Mesodermal cell (in vitro differentiated cells): ENCODE measurements around the gene OLR1.
"Not testable (repeated sequence)": the region's sequence is repeated elsewhere in the genome, so short reads cannot be mapped to it uniquely, and the experiment has no call there.

Experiments used
- H3K27ac ChIP-seq: 2 replicates; pipeline ENCODE4 v1.7.0; 2013; ENCODE audit warnings: mild to moderate bottlenecking, low read depth, low read length, moderate library complexity; ENCODE audit not compliant: severe bottlenecking
- H3K36me3 ChIP-seq: 2 replicates; pipeline ENCODE4 v1.7.1; 2013; ENCODE audit warnings: mild to moderate bottlenecking, low read length, moderate library complexity; ENCODE audit not compliant: control insufficient read depth, insufficient read depth
- H3K4me1 ChIP-seq: one replicate; pipeline ENCODE4 v1.7.1; 2013; ENCODE audit warnings: mild to moderate bottlenecking, low read length; ENCODE audit not compliant: insufficient read depth, control insufficient read depth, poor library complexity, severe bottlenecking
- H3K4me3 ChIP-seq: 2 replicates; pipeline ENCODE4 v1.7.0; 2013; ENCODE audit warnings: low read length, control low read depth, mild to moderate bottlenecking; ENCODE audit not compliant: insufficient read depth, poor library complexity, severe bottlenecking; ENCODE audit errors: extremely low read depth
- H3K9me3 ChIP-seq: 2 replicates; pipeline ENCODE4 v1.7.1; 2013; ENCODE audit warnings: mild to moderate bottlenecking, low read length, moderate library complexity; ENCODE audit not compliant: control insufficient read depth
- WGBS, 2 experiments: methylation state at CpG; one replicate each; pipeline ENCODE4 v1.1.5; 2013; ENCODE audit warnings: missing lambda C conversion rate in 2 of 2; ENCODE audit not compliant: insufficient coverage in 2 of 2; 5-methylcytosine and 5-hydroxymethylcytosine counted together

Gene OLR1

DNA sequence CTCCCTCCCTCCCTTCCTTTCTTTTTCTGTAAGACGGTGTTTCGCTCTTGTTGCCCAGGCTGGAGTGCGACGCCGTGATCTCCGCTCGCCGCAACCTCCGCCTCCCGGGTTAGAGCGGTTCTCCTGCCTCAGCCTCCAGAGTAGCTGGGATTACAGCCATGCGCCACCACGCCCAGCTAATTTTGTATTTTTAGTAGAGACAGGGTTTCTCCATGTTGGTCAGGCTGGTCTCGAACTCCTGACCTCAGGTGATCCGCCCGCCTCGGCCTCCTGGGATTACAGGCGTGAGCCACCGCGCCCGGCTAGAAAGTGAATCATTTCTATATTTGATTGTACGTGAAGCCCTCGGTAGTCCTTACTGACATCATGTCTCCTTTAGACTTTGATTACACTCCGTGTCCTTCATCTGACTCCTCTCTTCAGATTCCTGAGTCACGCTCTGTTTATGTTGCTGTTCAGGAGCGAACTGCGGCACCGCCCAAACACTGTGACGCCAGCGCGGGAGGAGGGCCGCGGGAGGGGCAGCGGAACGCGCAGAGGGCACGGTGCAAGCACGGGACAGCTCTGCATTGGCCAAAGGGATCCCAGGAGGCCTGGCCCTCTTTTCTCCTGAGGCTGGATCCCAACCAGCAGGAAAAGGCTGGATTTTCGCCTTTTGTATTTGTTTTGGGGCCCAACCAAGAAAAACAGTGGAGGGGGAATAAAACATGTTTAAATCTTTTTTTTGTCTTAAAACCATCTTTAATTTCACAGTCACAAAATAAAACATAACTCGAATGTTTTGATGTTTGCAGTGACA is 40.2 kb upstream of the OLR1 start:
- peaks cover 9% of the 10 kb centered on the region for H3K36me3 ChIP-seq
- no peaks in the 10 kb centered on the region for H3K9me3 ChIP-seq
- H3K4me3 ChIP-seq = peak overlapping the region; percentile 96
- WGBS, 2 experiments = 39 to 40% methylated on average over 18 to 28 of the region's 40 CpGs
- H3K4me1 ChIP-seq = peaks cover 18% of the 10 kb centered on the region
- H3K27ac ChIP-seq = peak overlapping the region; percentile 100

DNA sequence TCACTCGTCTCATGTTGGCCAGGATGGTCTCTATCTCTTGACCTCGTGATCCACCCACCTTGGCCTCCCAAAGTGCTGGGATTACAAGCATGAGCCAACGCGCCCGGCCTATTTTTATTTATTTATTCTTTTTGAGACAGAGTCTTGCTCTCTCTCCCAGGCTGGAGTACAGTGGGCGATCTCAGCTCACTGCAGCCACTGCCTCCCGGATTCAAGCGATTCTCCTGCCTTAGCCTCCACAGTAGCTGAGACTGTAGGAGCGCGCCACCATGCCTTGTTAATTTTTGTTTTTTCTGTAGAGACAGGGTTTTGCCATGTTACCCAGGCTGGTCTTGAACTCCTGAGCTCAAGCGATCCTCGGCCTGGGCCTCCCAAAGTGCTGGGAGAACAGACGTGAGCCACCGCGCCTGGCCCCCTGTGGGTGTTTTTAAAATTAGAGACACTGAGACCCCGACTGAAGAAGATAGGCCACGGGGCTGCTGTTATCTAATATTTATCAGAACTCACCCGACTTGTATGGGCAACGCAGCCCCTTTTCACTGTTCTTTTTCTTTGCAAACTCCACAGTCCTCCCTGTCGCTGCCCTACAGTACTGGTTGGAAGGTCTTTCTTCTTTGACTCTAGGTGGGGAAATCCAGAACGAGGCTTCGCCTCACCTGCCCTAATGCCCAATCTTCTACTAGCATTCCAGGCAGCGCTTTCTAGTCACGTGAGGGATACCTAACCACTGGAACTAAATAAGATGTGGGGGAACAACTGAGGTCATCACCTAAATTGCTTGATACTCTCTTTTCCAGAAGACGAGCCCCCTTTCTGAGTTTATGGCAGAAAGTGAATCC is 39.4 kb upstream of the OLR1 start:
- H3K9me3 ChIP-seq = no peaks in the 10 kb centered on the region
- H3K27ac ChIP-seq = peak overlapping the region; percentile 100
- H3K4me3 ChIP-seq = no peak overlapping the region
- 95 to 97% methylated on average over 14 to 21 of the region's 25 CpGs for WGBS, 2 experiments
- H3K4me1 ChIP-seq = peaks cover 19% of the 10 kb centered on the region
- H3K36me3 ChIP-seq = peaks cover 5% of the 10 kb centered on the region

DNA sequence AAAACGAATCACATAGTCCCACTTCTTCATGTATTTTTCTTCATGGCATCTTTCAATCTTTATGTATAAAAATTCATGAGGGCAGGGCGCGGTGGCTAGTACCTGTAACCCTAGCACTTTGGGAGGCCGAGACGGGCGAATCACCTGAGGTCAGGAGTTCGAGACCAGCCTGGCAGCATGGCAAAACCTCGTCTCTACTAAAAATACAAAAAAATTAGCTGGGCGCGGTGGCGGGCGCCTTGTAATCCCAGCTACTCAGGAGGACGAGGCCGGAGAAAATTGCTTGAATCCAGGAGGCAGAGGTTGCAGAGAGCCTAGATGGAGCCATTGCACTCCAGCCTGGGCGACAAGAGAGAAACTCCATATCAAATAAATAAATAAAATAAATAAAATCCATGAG is 38.3 kb upstream of the OLR1 start:
- Histone ChIP-seq H3K4me3 (no peak overlapping the region), H3K4me1 (peaks cover 22% of the 10 kb centered on the region), H3K36me3 (no peaks in the 10 kb centered on the region), H3K9me3 (no peaks in the 10 kb centered on the region), H3K27ac (no peak overlapping the region)
- 91 to 93% methylated on average over 11 to 13 of the region's 15 CpGs for WGBS, 2 experiments

DNA sequence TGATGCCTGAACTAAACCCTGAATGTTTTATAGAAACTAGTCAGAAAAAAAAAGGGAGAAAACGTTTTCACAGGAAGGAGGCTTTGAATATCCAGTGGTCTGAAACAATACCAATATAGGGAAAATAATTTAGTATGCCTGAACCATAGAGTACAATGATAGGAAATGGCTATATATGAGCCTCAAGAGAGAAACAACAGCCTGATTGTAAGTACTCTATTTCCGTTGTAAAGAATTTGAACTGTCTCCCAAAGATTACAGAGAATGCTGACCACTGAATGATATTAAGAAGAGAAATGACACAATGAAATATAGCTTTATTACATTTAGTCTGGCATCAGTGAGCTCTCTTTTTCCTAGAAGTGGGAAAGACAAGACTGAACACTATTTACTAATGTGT is 35.2 kb upstream of the OLR1 start:
- Histone ChIP-seq H3K9me3 (no peaks in the 10 kb centered on the region), H3K36me3 (no peaks in the 10 kb centered on the region), H3K4me3 (no peak overlapping the region), H3K4me1 (peaks cover 24% of the 10 kb centered on the region), H3K27ac (no peak overlapping the region)
- 86% methylated on average over 1 of the region's 2 CpGs for WGBS, 2 experiments

DNA sequence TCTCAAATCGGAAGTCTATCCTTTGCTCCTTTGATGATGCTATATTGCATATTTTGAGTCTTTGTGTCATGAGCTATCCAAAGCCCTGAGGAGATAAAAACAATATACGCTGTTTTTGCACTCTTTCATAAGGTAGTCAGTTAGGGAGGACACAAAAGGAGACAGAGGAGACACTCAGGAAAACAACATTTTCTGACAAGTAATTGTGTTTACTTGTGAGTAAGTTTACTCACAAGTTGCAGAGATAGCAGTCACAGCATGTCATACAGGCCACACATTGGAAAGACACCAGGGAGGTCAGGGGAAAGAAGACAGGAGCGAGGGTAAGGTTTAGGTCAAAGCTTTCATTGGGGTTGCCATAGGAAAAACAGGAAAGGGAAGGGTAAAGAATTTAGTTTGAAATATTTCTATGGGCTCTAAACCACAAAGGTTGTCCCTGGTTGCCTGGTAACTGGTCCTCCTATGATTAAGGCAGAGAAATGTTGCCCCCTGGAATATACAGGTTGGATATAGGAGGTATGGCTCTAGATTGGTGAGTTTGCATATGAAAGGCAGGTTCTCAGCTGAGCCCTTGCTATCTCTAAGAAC is 33.4 kb upstream of the OLR1 start:
- WGBS, 2 experiments = 83 to 100% methylated on average over 1 to 3 of the region's 3 CpGs
- no peaks in the 10 kb centered on the region for H3K9me3 ChIP-seq
- H3K4me1 ChIP-seq = peaks cover 21% of the 10 kb centered on the region
- H3K27ac ChIP-seq = peak overlapping the region; percentile 73
- no peaks in the 10 kb centered on the region for H3K36me3 ChIP-seq
- H3K4me3 ChIP-seq = no peak overlapping the region

DNA sequence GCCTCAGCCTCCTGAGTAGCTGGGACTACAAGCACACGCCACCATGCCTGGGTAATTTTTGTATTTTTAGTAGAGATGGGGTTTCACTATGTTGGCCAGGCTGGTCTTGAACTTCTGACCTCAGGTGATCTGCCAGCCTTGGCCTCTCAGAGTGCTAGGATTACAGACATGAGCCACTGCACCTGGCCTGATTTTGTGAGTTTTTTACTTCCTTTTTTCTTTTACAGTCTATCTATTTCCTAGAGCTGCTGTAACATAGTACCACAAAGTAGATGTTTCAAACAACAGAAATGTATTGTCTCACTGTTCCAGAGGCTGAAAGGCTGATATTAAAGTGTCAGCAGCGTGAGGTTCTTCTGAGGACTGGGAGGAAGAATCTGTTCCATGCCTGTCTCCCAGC is 32.6 kb upstream of the OLR1 start:
- H3K4me1 ChIP-seq = peaks cover 21% of the 10 kb centered on the region
- not testable (repeated sequence) for H3K27ac ChIP-seq, H3K9me3 ChIP-seq, H3K4me3 ChIP-seq, H3K36me3 ChIP-seq
- 83% methylated on average over 1 of the region's 2 CpGs; no CpG with 5 or more reads in 1 of the 2 experiments for WGBS, 2 experiments

DNA sequence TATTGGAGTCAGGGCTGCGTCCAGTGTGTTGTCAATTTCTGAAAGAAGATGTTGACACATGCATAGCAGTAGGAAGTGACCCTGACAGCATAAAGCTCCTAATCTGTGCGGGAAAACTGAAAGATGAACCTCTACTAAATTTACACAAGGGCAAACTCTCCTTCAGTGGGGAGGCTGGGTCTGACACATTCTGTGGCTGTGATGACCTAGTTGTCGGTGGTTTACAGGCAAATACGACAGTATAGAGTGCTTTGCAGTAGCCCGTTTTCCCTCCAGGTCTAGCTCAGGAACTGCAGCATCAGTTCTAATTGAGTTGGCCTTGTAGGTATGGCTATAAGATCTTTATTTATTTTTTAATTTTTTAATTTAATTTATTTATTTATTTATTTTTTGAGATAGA is 25.9 kb upstream of the OLR1 start:
- no peak overlapping the region for H3K4me3 ChIP-seq
- WGBS, 2 experiments = 79 to 95% methylated on average over 3 to 4 of the region's 5 CpGs
- no peak overlapping the region for H3K27ac ChIP-seq
- H3K36me3 ChIP-seq = no peaks in the 10 kb centered on the region
- H3K9me3 ChIP-seq = no peaks in the 10 kb centered on the region
- H3K4me1 ChIP-seq = no peaks in the 10 kb centered on the region

DNA sequence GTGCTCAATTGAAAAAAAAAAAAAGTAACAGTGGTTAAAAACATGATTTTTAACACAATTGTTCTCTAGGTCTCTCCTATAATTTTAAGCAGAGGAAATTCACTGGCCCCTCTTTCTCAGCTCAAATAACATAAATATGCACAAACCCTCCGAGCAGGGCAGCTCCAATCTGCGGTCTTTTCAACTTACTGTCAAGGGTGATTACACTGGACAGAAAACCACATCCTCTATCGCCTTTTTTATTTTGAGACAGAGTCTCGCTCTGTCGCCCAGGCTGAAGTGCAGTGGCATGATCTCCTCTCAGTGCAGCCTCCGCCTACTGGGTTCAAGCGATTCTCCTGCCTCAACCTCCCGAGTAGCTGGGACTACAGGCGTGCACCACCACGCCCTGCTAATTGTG is 24.3 kb upstream of the OLR1 start:
- H3K36me3 ChIP-seq = no peaks in the 10 kb centered on the region
- H3K27ac ChIP-seq = no peak overlapping the region
- no peaks in the 10 kb centered on the region for H3K9me3 ChIP-seq
- 85 to 98% methylated on average over 5 to 10 of the region's 10 CpGs for WGBS, 2 experiments
- no peak overlapping the region for H3K4me3 ChIP-seq
- H3K4me1 ChIP-seq = peaks cover 6% of the 10 kb centered on the region

DNA sequence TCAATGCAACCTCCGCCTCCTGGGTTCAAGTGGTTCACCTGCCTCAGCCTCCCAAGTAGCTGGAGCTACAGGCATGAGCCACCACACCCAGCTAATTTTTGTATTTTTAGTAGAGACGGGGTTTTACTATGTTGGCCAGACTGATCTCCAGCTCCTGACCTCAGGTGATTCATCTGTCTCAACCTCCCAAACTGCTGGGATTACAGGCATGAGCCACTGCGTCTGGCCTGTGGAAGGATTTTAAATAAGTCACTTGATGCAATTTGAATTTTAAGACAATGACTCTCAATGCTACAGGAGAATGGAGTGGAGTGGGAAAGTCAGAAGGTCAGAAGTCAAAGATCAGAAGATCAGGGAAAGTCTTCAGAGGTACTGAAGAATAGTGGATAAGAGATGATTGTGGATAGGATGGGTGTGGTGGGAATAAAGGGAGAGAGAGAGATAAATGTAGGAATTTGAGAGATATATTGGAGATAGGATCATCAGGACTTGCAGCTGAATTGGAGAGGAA is 22.3 kb upstream of the OLR1 start:
- no peak overlapping the region for H3K4me3 ChIP-seq
- no peaks in the 10 kb centered on the region for H3K9me3 ChIP-seq
- H3K36me3 ChIP-seq = no peaks in the 10 kb centered on the region
- H3K4me1 ChIP-seq = peaks cover 13% of the 10 kb centered on the region
- WGBS, 2 experiments = 96 to 100% methylated on average over 1 to 3 of the region's 3 CpGs
- no peak overlapping the region for H3K27ac ChIP-seq

DNA sequence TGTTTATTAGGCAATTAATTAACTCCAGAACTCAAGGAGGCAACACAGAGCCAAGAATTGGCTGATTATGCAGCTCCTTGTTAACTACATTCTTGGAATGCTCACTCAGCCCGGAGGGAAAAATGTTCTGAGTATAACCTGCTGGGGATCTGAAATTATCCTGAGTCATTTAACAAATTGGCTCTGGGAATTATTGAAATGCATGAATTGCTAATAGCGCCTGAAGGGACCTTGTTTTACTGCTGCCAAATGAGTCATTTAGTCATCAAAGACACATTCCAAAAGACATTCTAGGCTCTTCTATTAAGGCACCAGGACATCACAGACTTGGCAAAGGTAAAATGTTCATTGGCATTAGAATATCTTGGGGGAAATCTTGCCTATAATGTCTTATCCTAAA is 19.9 kb upstream of the OLR1 start:
- Histone ChIP-seq H3K9me3 (no peaks in the 10 kb centered on the region), H3K4me3 (no peak overlapping the region), H3K27ac (no peak overlapping the region), H3K36me3 (no peaks in the 10 kb centered on the region), H3K4me1 (peaks cover 13% of the 10 kb centered on the region)
- 0% methylated on average over 1 of the region's 2 CpGs; no CpG with 5 or more reads in 1 of the 2 experiments for WGBS, 2 experiments
